Measurements from ENCODE around the gene LINGO4.
A peak's percentile ranks its signal among the peaks of the same experiment; 100 is the strongest.

LINGO4 gene

GRCh38 chr1:151805066-151805820 is at the start of gene LINGO4:
TSS of gene LINGO4 (minus strand) at chr1:151805419. CDS start at chr1:151802704, 2,715 bp downstream.
- DNase-seq (ENCODE audit: low read depth) = no peak

GRCh38 chr1:151854658-151855057 is 49.4 kb upstream of the LINGO4 start:
- no peak for DNase-seq (ENCODE audit: low read depth)

- DNase-seq (ENCODE audit: low read depth) = no peak
Measured at GRCh38 chr1:151853411-151853943, 48.3 kb upstream of the LINGO4 start, which contains the start of gene THEM5. TSS of gene THEM5 (minus strand) at chr1:151853712. CDS start at chr1:151853565, 147 bp downstream.

- DNase-seq (ENCODE audit: low read depth) = no peak
Measured at GRCh38 chr1:151852733-151853132, 47.5 kb upstream of the LINGO4 start.

GRCh38 chr1:151851886-151852285 is 46.7 kb upstream of the LINGO4 start:
- DNase-seq (ENCODE audit: low read depth) = no peak

GRCh38 chr1:151849871-151850270 is 44.7 kb upstream of the LINGO4 start:
- no peak for DNase-seq (ENCODE audit: low read depth)

GRCh38 chr1:151849126-151849525 is 43.9 kb upstream of the LINGO4 start:
- no peak for DNase-seq (ENCODE audit: low read depth)

GRCh38 chr1:151847867-151848596 is 42.8 kb upstream of the LINGO4 start:
- DNase-seq (ENCODE audit: low read depth) = no peak

- no peak for DNase-seq (ENCODE audit: low read depth)
Measured at GRCh38 chr1:151846686-151847237, 41.5 kb upstream of the LINGO4 start.

- no peak for DNase-seq (ENCODE audit: low read depth)
Measured at GRCh38 chr1:151846062-151846568, 40.9 kb upstream of the LINGO4 start.

- no peak for DNase-seq (ENCODE audit: low read depth)
Measured at GRCh38 chr1:151843398-151843797, 38.2 kb upstream of the LINGO4 start.

- DNase-seq (ENCODE audit: low read depth) = no peak
Measured at GRCh38 chr1:151841141-151841540, 35.9 kb upstream of the LINGO4 start.

GRCh38 chr1:151840421-151840820 is 35.2 kb upstream of the LINGO4 start:
- no peak for DNase-seq (ENCODE audit: low read depth)

GRCh38 chr1:151839457-151840403 is 34.5 kb upstream of the LINGO4 start, which contains the start of gene C2CD4D:
TSS of gene C2CD4D (minus strand) at chr1:151839820. CDS start at chr1:151838989, 831 bp downstream.
- DNase-seq (ENCODE audit: low read depth) = peak; percentile 47

- DNase-seq (ENCODE audit: low read depth) = no peak
Measured at GRCh38 chr1:151839082-151839412, 33.8 kb upstream of the LINGO4 start.

- DNase-seq (ENCODE audit: low read depth) = no peak
Measured at GRCh38 chr1:151838222-151839081, 33.2 kb upstream of the LINGO4 start.

- no peak for DNase-seq (ENCODE audit: low read depth)
Measured at GRCh38 chr1:151837884-151838221, 32.6 kb upstream of the LINGO4 start.

- no peak for DNase-seq (ENCODE audit: low read depth)
Measured at GRCh38 chr1:151837197-151837596, 32.0 kb upstream of the LINGO4 start.

GRCh38 chr1:151835596-151835995 is 30.4 kb upstream of the LINGO4 start:
- no peak for DNase-seq (ENCODE audit: low read depth)

GRCh38 chr1:151834239-151834638 is 29.0 kb upstream of the LINGO4 start:
- no peak for DNase-seq (ENCODE audit: low read depth)

All from stimulated activated CD8-positive, alpha-beta memory T cell treated with anti-CD3 and anti-CD28 coated beads, Interleukin-4, amount 100 ng/mL, for 24 hours (primary cell).